GM20431 (cell line): ENCODE results near the gene JSRP1.

ENCODE experiments used
- in situ Hi-C: fragments of 300-500 bp; cut with MseI, MboI; formaldehyde crosslinking; loops from one replicate; pipeline ENCODE4 v1.15.0; 2020; ENCODE audit warnings: low sequenced_read_pairs; ENCODE audit not compliant: unreplicated experiment

Gene JSRP1

GRCh38 chr19:2255982-2256685 lies at the start of gene JSRP1:
Gene JSRP1 (minus strand): TSS chr19:2256417. CDS start chr19:2255314, 1,103 bp downstream.
- in situ Hi-C loops = no loop called here

- in situ Hi-C loops = no loop called here
Observed at GRCh38 chr19:2305452-2306280, 49.4 kb upstream of the JSRP1 start.

GRCh38 chr19:2303211-2303798 lies 47.1 kb upstream of the JSRP1 start:
- in situ Hi-C loops = no loop called here

GRCh38 chr19:2302319-2303210 lies 46.3 kb upstream of the JSRP1 start:
- in situ Hi-C loops = no loop called here

- in situ Hi-C loops = no loop called here
Observed at GRCh38 chr19:2300533-2300932, 44.3 kb upstream of the JSRP1 start.

- in situ Hi-C loops = no loop called here
Observed at GRCh38 chr19:2296141-2296540, 39.9 kb upstream of the JSRP1 start.

- in situ Hi-C loops = no loop called here
Observed at GRCh38 chr19:2294687-2295335, 38.6 kb upstream of the JSRP1 start.

GRCh38 chr19:2291185-2291751 lies 35.1 kb upstream of the JSRP1 start:
- in situ Hi-C loops = no loop called here

- in situ Hi-C loops = no loop called here
Observed at GRCh38 chr19:2290441-2291184, 34.4 kb upstream of the JSRP1 start.

GRCh38 chr19:2289714-2290435 lies 33.7 kb upstream of the JSRP1 start:
- in situ Hi-C loops = no loop called here

- in situ Hi-C loops = no loop called here
Observed at GRCh38 chr19:2288818-2289713, 32.8 kb upstream of the JSRP1 start.

- in situ Hi-C loops = no loop called here
Observed at GRCh38 chr19:2288338-2288817, 32.2 kb upstream of the JSRP1 start.

GRCh38 chr19:2287585-2288337 lies 31.5 kb upstream of the JSRP1 start:
- in situ Hi-C loops = no loop called here

- in situ Hi-C loops = no loop called here
Observed at GRCh38 chr19:2286402-2287140, 30.4 kb upstream of the JSRP1 start.

GRCh38 chr19:2283835-2284507 lies 27.8 kb upstream of the JSRP1 start:
- in situ Hi-C loops = no loop called here
